GM19467 (cell line): ENCODE results near the gene CCM2.
"Not testable (repeated sequence)": the region's sequence is repeated elsewhere in the genome, so short reads cannot be mapped to it uniquely, and the experiment has no call there.

Source experiments
- ATAC-seq: cut with Tn5 transposase; IDR thresholded peaks from one replicate; pipeline ENCODE4 v1.9.1; 2021; ENCODE audit warnings: mild to moderate bottlenecking, moderate library complexity; ENCODE audit not compliant: unreplicated experiment

Gene CCM2

DNA sequence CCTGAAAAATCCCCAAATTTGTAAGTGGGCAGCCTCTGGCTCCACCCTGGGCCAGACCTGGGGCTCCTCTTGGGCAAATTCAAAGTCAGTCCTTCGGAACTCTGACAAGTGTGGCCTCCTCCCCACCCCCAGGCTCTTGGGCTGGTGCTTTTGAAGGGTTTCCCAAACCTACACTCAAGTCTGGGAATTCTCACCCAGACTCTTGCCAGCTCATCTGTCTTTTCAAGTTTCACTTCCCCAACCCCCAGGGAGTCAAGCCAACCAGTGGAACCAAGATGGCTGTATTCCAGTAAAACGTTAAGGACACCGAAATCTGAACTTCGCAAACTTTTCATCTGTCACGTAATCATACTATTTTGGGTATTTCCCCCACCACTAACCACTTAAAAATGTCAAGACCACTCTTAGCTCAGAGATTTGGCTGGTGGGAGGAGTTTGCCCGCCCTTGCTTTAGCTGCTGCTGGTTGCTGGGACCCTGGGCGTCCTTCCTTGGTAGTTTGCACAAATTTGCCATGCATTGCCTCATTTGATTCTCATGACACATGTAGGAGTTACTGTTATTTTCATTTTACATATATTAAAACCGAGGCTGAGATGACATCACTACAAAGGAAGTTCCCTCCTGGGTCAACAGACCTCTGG, 19.5 kb upstream of the CCM2 start:
- peak; percentile 33 for ATAC-seq

DNA sequence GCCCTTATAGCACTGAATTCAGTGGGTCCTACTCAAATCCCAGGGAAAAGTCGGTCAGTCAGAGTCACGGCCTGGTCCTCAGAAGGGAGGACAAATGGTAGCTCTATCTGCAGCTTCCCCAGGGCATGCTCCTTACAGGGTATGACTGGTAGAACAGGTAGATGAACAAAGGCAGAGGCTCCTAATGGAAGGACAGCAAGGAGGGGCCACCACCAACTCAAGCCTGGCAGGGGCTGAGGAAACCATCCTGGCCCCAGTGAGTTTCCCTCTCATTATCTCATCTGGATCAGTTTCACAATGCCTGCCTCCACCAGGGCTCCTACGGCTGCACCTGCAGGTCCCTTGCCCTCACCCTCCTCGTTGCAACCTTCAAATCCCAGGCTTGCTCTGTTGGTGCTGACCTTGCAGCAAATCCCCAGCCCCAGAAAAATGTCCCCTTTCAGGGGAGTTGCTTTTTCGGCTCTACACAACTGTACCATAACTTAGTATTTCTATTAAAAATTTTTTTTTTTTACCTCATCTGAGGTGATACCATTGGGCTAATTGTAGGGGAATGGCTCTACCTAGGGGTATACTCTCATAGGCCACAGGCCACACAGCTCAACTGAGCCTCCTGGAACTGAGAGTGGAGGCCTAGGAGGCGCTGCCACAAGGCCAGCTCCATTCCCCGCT, 18.8 kb upstream of the CCM2 start:
- ATAC-seq = no peak

DNA sequence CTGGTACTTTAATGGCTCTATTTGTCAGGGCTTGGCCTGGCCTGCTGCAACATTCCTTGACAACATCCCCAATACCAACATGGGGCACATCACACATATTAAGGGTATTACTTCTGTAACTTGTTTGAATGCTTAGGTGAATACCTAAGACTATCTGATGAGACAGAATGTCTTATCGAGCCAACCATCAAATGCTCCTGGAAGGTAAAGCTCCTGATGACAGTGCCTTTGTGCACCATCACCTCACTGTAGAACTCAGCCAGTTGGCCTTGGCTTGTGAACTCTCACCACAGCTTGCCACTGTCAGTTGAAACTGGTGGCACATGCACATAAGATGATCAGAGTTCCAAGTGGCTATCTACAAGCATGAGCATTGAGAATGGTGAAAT, 17.5 kb upstream of the CCM2 start:
- ATAC-seq = no peak

GRCh38 chr7:44982970-44983369, 17.0 kb upstream of the CCM2 start:
- ATAC-seq = no peak

- ATAC-seq = no peak
These were observed 16.1 kb upstream of the CCM2 start for GRCh38 chr7:44983742-44984477.

GRCh38 chr7:44984478-44984758, 15.6 kb upstream of the CCM2 start:
- no peak for ATAC-seq

- ATAC-seq = no peak
These were observed 14.8 kb upstream of the CCM2 start for GRCh38 chr7:44985033-44985695.

- ATAC-seq = no peak
These were observed 14.1 kb upstream of the CCM2 start for GRCh38 chr7:44985900-44986217.

GRCh38 chr7:44986218-44987053, 13.6 kb upstream of the CCM2 start:
- peak; percentile 97 for ATAC-seq

DNA sequence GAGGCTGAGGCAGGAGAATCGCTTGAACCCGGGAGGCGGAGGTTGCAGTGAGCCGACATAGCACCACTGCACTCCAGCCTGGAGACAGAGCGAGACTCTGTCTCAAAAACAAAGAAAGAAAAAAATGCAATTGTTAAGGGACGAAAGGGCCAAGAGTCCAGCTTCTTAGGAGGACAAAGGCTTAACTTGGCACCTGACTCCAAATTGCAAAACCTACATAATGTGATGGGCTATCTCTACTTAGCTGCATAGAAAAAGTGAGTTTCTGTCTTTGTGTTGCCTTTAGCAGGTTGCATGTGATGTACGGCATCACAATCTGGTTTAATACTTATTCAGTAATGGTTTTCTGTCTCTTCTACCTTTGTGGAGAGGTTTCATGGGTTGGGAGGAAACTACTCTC, 12.5 kb upstream of the CCM2 start:
- ATAC-seq = no peak

GRCh38 chr7:44987996-44988395, 12.0 kb upstream of the CCM2 start:
- no peak for ATAC-seq

GRCh38 chr7:44988701-44989100, 11.3 kb upstream of the CCM2 start:
- ATAC-seq = no peak

DNA sequence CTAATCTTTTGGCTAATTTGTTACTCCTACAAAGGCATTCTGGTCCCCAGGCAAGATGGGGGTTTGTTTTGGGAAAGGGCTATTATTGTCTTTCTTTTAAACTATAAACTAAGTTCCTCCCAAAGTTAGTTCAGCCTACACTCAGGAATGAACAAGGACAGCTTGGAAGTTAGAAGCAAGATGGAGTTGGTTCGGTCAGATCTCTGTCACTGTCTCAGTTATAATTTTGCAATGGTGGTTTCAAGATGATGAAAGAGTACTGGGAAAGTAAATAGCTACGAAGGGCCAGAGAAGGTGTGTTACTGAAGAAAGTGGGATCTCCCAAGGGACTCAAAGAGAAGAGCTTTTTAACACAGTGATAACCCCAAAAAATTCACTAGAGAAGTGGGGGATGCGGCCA, 10.9 kb upstream of the CCM2 start:
- no peak for ATAC-seq

GRCh38 chr7:44990109-44991023, 9.6 kb upstream of the CCM2 start:
- no peak for ATAC-seq

GRCh38 chr7:44992004-44992795, 7.8 kb upstream of the CCM2 start:
- not testable (repeated sequence) for ATAC-seq

GRCh38 chr7:44994877-44995554, 5.0 kb upstream of the CCM2 start:
- no peak for ATAC-seq

DNA sequence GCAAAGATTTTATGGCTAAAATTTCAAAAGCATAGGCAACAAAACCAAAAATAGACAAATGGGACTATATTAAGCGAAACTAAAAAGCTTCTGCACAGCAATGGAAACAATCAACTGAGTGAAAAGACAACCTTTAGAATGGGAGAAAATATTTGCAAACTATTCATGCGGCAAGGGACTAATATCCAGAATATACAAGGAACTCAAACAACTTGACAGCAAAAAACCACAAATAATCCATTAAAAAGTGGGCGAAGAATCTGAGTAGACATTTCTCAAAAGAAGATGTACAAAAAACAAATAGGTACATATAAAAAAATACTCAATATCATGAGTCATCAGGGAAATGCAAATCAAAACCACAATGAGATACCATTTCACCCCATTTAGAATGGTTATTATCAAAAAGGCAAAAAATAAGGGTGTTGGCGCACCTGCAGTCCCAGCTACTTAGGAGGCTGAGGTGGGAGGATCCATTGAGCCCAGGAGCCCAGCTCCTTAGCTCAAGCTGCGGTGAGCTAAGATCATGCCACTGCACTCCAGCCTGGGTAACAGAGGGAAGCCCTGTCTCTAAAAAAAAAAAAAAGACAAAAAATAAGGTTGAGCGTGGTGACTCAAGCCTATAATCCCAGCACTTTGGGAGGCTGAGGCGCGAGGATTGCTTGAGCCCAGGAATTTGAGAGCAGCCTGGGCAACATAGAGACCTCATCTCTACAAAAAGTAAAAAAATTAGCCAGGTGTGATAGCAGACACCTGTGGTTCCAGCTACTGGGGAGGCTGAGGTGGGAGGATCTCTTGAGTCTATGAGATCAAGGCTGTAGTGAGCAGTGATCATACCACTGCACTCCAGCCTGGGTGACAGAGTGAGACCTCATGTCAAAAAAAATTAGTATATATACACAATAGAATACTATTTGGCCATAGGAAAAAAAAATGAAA, 4.2 kb upstream of the CCM2 start:
- ATAC-seq = no peak
